ENCODE results near the gene CDKN2A. TPM values are rescaled to one million over a fixed set of nuclear protein-coding genes. Genes with fewer than 3 reads are reported as not detected.
A peak's percentile ranks its signal among the peaks of the same experiment; 100 is the strongest.

CDKN2A gene
- total RNA-seq, 1 experiment from 2014 or later: 477 TPM

- DNase-seq (ENCODE audit: low read depth): no peak
These were observed 50.7 kb downstream of the CDKN2A start for GRCh38 chr9:21943464-21943863.

GRCh38 chr9:21941337-21941995 is 52.7 kb downstream of the CDKN2A start:
- DNase-seq (ENCODE audit: low read depth): no peak

DNA sequence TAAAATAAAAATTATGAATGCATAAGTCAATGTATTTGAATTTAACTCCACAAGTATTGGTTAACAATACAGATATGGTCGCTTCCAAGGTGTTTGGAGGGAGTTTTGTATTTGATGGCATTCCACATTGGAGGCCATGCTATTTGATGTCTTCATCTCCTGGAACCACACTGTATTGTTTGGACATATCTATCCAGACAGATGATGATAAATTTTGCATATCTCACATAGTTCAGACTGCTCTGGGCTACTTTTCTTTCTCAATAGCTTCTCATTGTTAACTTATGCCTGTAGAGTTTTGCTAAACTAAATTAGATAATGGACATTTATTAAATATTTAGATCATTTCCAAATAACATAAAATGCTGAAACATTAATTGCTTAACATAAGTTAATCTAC is 58.0 kb downstream of the CDKN2A start:
- no peak for DNase-seq (ENCODE audit: low read depth)

- no peak for DNase-seq (ENCODE audit: low read depth)
These were observed 58.6 kb downstream of the CDKN2A start for GRCh38 chr9:21935631-21936030.

- DNase-seq (ENCODE audit: low read depth): no peak
These were observed 60.3 kb downstream of the CDKN2A start for GRCh38 chr9:21933865-21934264.

GRCh38 chr9:21933281-21933680 is 60.9 kb downstream of the CDKN2A start:
- DNase-seq (ENCODE audit: low read depth): no peak

DNA sequence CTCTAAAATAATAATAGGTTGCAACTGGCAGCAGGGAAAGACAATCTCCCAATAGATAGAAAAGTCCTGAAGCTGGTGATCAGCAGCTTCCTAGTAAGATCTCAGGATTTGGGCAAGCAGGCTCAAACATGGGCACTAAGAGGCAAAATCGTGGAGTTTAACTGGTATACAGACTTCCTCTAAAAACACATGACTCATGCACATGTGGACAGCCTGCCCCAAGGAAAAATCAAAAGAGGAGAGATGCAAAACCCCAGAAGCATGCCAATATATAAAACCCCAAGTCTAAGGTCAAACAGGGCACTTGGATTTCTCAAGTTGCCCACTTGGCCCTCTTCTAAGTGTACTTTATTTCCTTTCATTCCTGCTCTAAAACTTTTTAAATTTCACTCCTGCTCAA is 62.8 kb downstream of the CDKN2A start:
- peak; percentile 64 for DNase-seq (ENCODE audit: low read depth)

DNA sequence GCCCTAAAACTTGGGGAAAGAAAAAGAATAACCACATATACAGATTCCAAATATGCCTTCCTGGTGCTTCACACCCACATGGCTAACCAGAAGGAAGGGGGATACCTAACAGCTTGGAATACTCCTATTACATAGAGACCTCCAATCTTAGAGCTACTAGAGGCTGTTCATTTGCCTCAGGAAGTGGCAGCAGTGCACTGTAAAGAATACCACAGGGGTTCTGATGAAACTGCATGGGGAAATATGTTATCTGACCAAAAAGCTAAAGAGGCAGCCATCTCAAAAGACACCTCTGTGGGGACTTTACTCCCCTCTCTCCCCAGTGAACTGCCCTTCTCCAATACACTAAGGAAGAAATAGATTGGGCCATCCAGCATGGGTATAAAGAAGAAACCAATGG is 66.4 kb downstream of the CDKN2A start:
- no peak for DNase-seq (ENCODE audit: low read depth)

GRCh38 chr9:21923694-21924093 is 70.5 kb downstream of the CDKN2A start:
- no peak for DNase-seq (ENCODE audit: low read depth)

DNA sequence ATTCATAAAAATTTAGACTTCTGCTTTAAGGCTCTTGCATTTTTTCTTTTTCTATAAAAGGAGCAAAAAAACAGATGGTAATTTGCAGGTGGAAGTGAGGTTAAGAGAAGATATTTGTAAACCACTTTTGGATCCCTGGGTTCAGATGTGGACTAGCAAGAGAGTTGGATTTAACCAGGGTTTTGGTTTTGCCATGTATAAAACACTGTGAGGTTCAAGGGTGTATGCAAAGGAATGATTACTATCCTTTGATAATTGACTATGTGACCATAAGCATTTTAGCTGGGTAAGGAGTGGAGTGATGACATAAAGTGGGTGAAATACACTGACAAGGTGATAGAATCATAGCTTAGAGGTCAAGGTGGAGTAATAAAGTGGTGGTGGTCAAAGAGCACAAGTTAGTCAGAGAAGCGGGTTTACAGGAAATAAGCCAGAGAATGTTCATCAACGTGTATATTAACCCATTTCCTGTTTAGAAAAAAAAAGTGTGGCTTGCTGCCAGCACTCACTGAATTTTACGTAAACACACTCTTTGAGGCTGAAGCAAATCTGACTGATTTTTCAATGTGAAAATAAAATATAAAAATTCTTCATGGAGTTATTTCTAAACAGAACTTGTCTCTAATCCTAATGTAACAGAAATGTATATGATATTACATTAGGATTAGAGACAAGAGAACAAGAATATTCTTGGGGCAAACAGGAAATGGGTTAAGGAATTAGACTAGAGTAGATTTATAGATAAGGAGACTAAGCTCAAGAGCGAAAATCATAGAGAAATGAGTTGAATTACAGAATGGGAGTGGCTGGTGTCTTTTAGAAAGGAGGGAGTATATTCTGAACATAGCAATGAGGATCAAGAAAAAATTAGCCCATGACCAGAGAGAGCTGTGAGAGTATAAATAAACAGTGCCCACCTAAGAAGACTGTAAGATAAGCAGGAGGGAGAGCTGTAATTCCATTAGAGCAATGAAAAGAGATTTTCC is 74.5 kb downstream of the CDKN2A start:
- DNase-seq (ENCODE audit: low read depth): peak; percentile 69

Other genes starting within 250 kb of the CDKN2A start
- 25.7 and 34.0 TPM in 2 replicates for gene MTAP, start 191.8 kb downstream of the CDKN2A start, total RNA-seq (2014; rRNA removed; shearing (Covaris generic))
- 7.0 and 7.7 TPM in 2 replicates for gene CDKN2B-AS1, start 399 bp upstream of the CDKN2A start, total RNA-seq (2014; rRNA removed; shearing (Covaris generic))
- gene CDKN2B, start 14.9 kb upstream of the CDKN2A start, total RNA-seq (2014; rRNA removed; shearing (Covaris generic)): 8.3 and 9.5 TPM in 2 replicates